Erythroblast (primary cell): ENCODE measurements around the gene WFDC1.

Experiments used
- DNase-seq, 2 experiments: peaks; one replicate each; lab custom pipeline; 2025; lab: John Stamatoyannopoulos, UW
- GATA1 ChIP-seq: IDR thresholded peaks from 2 replicates; pipeline ENCODE4 v1.6.1; 2011; ENCODE audit warnings: low read depth, mild to moderate bottlenecking, control low read depth, low read length, moderate library complexity
- POLR2A ChIP-seq: IDR thresholded peaks from 2 replicates; pipeline ENCODE4 v1.6.1; 2011; ENCODE audit warnings: mild to moderate bottlenecking, low read length

WFDC1 gene

GRCh38 chr16:84302111-84302954, 7.7 kb downstream of the WFDC1 start:
- no peak for DNase-seq
- TF ChIP-seq POLR2A: no peak
- TF ChIP-seq GATA1: no peak

- no peak for DNase-seq
- no peak for TF ChIP-seq POLR2A
- TF ChIP-seq GATA1: no peak
Observed at GRCh38 chr16:84303023-84303422, 8.3 kb downstream of the WFDC1 start.

GRCh38 chr16:84303516-84303915, 8.8 kb downstream of the WFDC1 start:
- no peak for DNase-seq
- TF ChIP-seq GATA1 (no peak), POLR2A (no peak)

- no peak for TF ChIP-seq POLR2A
- TF ChIP-seq GATA1: no peak
- DNase-seq: no peak
Observed at GRCh38 chr16:84306564-84306963, 11.9 kb downstream of the WFDC1 start.

GRCh38 chr16:84307209-84307954, 12.7 kb downstream of the WFDC1 start:
- DNase-seq: peak; percentile 10 to 30
- TF ChIP-seq GATA1 (no peak), POLR2A (no peak)

GRCh38 chr16:84308120-84308519, 13.4 kb downstream of the WFDC1 start:
- DNase-seq: peak; percentile 15 to 38
- TF ChIP-seq POLR2A (no peak), GATA1 (no peak)

GRCh38 chr16:84310642-84311041, 16.0 kb downstream of the WFDC1 start:
- TF ChIP-seq GATA1: no peak
- no peak for TF ChIP-seq POLR2A
- DNase-seq: no peak

- DNase-seq: no peak
- TF ChIP-seq POLR2A (no peak), GATA1 (no peak)
Observed at GRCh38 chr16:84312783-84313382, 18.2 kb downstream of the WFDC1 start.

GRCh38 chr16:84313921-84314320, 19.2 kb downstream of the WFDC1 start:
- no peak for DNase-seq
- TF ChIP-seq POLR2A (no peak), GATA1 (no peak)

GRCh38 chr16:84314373-84314772, 19.7 kb downstream of the WFDC1 start:
- TF ChIP-seq GATA1 (no peak), POLR2A (no peak)
- DNase-seq: no peak

- TF ChIP-seq GATA1: no peak
- TF ChIP-seq POLR2A: no peak
- no peak for DNase-seq
Observed at GRCh38 chr16:84314814-84315213, 20.1 kb downstream of the WFDC1 start.

- DNase-seq: no peak
- no peak for TF ChIP-seq POLR2A
- no peak for TF ChIP-seq GATA1
Observed at GRCh38 chr16:84315422-84315821, 20.7 kb downstream of the WFDC1 start.

GRCh38 chr16:84318091-84318975, 23.7 kb downstream of the WFDC1 start:
- DNase-seq: no peak
- no peak for TF ChIP-seq POLR2A
- no peak for TF ChIP-seq GATA1
